Kidney epithelial cell (primary cell): ENCODE results near the gene UNC5CL. TPM values are rescaled to one million over a fixed set of nuclear protein-coding genes. Genes with fewer than 3 reads are reported as not detected.
"Not testable (repeated sequence)": the region's sequence is repeated elsewhere in the genome, so short reads cannot be mapped to it uniquely, and the experiment has no call there.

ENCODE experiments used
- DNase-seq: peaks from one replicate; pipeline ENCODE4 v3.0.0-alpha.2; 2010; ENCODE audit warnings: low read depth
- H3K27me3 ChIP-seq: 2 replicates; pipeline ENCODE4 v1.6.0; 2011; ENCODE audit warnings: low read length; ENCODE audit not compliant: control insufficient read depth, insufficient read depth
- H3K36me3 ChIP-seq: 2 replicates; pipeline ENCODE4 v1.5.1; 2011; ENCODE audit warnings: low read length; ENCODE audit not compliant: control insufficient read depth, insufficient read depth
- H3K4me3 ChIP-seq: 2 replicates; pipeline ENCODE4 v1.5.1; 2011; ENCODE audit warnings: low read depth, mild to moderate bottlenecking, control low read depth, low read length
- CTCF ChIP-seq: IDR thresholded peaks from 2 replicates; pipeline ENCODE4 v1.5.1; 2011; ENCODE audit warnings: mild to moderate bottlenecking, moderate library complexity, low read length, control low read depth, inconsistent platforms; ENCODE audit not compliant: insufficient read depth, poor library complexity, severe bottlenecking
- total RNA-seq: library from RNA; depleted of rRNA; stranded (reverse); fragments of >200 nt; gene quantifications from 2 replicates; pipeline ENCODE4 v1.2.3, GENCODE V29; 2015

UNC5CL gene
- total RNA-seq, 1 donor from 2014 or later, result 1.1 TPM

- H3K4me3 ChIP-seq, DNase-seq, H3K36me3 ChIP-seq, H3K27me3 ChIP-seq: not testable (repeated sequence)
- TF ChIP-seq CTCF, result peak; percentile 43
These were observed 32.8 kb downstream of the UNC5CL start for GRCh38 chr6:41006217-41006616.

GRCh38 chr6:41002168-41002567 lies 36.9 kb downstream of the UNC5CL start:
- Histone ChIP-seq H3K4me3 (no peak overlapping the region), H3K27me3 (no peaks in the 10 kb centered on the region), H3K36me3 (no peaks in the 10 kb centered on the region)
- DNase-seq, result no peak
- no peak for TF ChIP-seq CTCF

- no peak for TF ChIP-seq CTCF
- no peak for DNase-seq
- Histone ChIP-seq H3K4me3 (no peak overlapping the region), H3K27me3 (no peaks in the 10 kb centered on the region), H3K36me3 (no peaks in the 10 kb centered on the region)
These were observed 38.8 kb downstream of the UNC5CL start for GRCh38 chr6:41000248-41000647.

GRCh38 chr6:40999569-40999968 lies 39.5 kb downstream of the UNC5CL start:
- H3K4me3 ChIP-seq, result no peak overlapping the region
- TF ChIP-seq CTCF, result peak; percentile 36
- H3K36me3 ChIP-seq, result no peaks in the 10 kb centered on the region
- no peak for DNase-seq
- no peaks in the 10 kb centered on the region for H3K27me3 ChIP-seq

- no peak for TF ChIP-seq CTCF
- Histone ChIP-seq H3K36me3 (no peaks in the 10 kb centered on the region), H3K4me3 (no peak overlapping the region), H3K27me3 (no peaks in the 10 kb centered on the region)
- DNase-seq, result no peak
These were observed 40.4 kb downstream of the UNC5CL start for GRCh38 chr6:40998661-40999060.

- TF ChIP-seq CTCF, result no peak
- Histone ChIP-seq H3K4me3 (no peak overlapping the region), H3K36me3 (no peaks in the 10 kb centered on the region), H3K27me3 (no peaks in the 10 kb centered on the region)
- DNase-seq, result peak; percentile 64
These were observed 41.6 kb downstream of the UNC5CL start for GRCh38 chr6:40997234-40997957.
